ENCODE data around the gene ZBTB45.
A peak's percentile ranks its signal among the peaks of the same experiment; 100 is the strongest.
"Not testable (repeated sequence)": the region's sequence is repeated elsewhere in the genome, so short reads cannot be mapped to it uniquely, and the experiment has no call there.

ZBTB45 gene

GRCh38 chr19:58545286-58546018 is 25.8 kb upstream of the ZBTB45 start:
- TF ChIP-seq CTCF (IDR thresholded peaks at IDR 0.05; ENCODE audit: low read depth, low read length) = no peak
- no peak for DNase-seq (ENCODE audit: low read depth, low spot score)

GRCh38 chr19:58544591-58545285 is 25.1 kb upstream of the ZBTB45 start:
- in situ Hi-C loops (cut with HindIII; ENCODE audit: low sequenced_read_pairs) = no loop called here
- H3K4me3 ChIP-seq (ENCODE audit: low read depth, low read length) = peak overlapping the region; percentile 91
- DNase-seq (ENCODE audit: low read depth, low spot score) = peak; percentile 29

More at GRCh38 chr19:58545286-58546018, 25.8 kb upstream of the ZBTB45 start:
- peak overlapping the region; percentile 91 for H3K4me3 ChIP-seq (ENCODE audit: low read depth, low read length)
- in situ Hi-C loops (cut with HindIII; ENCODE audit: low sequenced_read_pairs) = no loop called here

GRCh38 chr19:58543826-58544590 is 24.4 kb upstream of the ZBTB45 start, which contains the start of gene TRIM28:
Gene TRIM28, plus strand, starts transcription at chr19:58544064. Its CDS starts 694 bp downstream, at chr19:58544758.
- peak within 1 kb of the TSS; percentile 91 for H3K4me3 ChIP-seq (ENCODE audit: low read depth, low read length)
- no peak for TF ChIP-seq CTCF (IDR thresholded peaks at IDR 0.05; ENCODE audit: low read depth, low read length)
- peak; percentile 99 for DNase-seq (ENCODE audit: low read depth, low spot score)
- in situ Hi-C loops (cut with HindIII; ENCODE audit: low sequenced_read_pairs) = no loop called here

More at GRCh38 chr19:58544591-58545285, 25.1 kb upstream of the ZBTB45 start:
- TF ChIP-seq CTCF (IDR thresholded peaks at IDR 0.05; ENCODE audit: low read depth, low read length) = no peak

- not testable (repeated sequence) for DNase-seq (ENCODE audit: low read depth, low spot score)
Observed at GRCh38 chr19:58542641-58543372, 23.2 kb upstream of the ZBTB45 start.

GRCh38 chr19:58539169-58539559 is 19.6 kb upstream of the ZBTB45 start:
- DNase-seq (ENCODE audit: low read depth, low spot score); H3K4me3 ChIP-seq (ENCODE audit: low read depth, low read length); in situ Hi-C loops (cut with HindIII; ENCODE audit: low sequenced_read_pairs): not testable (repeated sequence)

More at GRCh38 chr19:58542641-58543372, 23.2 kb upstream of the ZBTB45 start:
- in situ Hi-C loops (cut with HindIII; ENCODE audit: low sequenced_read_pairs); H3K4me3 ChIP-seq (ENCODE audit: low read depth, low read length): not testable (repeated sequence)

- DNase-seq (ENCODE audit: low read depth, low spot score) = no peak
- in situ Hi-C loops (cut with HindIII; ENCODE audit: low sequenced_read_pairs) = no loop called here
- H3K4me3 ChIP-seq (ENCODE audit: low read depth, low read length) = no peak overlapping the region
- no peak for TF ChIP-seq CTCF (IDR thresholded peaks at IDR 0.05; ENCODE audit: low read depth, low read length)
Observed at GRCh38 chr19:58538257-58539168, 18.9 kb upstream of the ZBTB45 start.

All from astrocyte of the spinal cord (primary cell).